Testis (tissue), 2 donors: Measurements from ENCODE around the gene LRRFIP1.

Source experiments
- CTCF ChIP-seq, 3 experiments: fragments of 450-650 bp in 2 of 3; fragments of 200-600 bp in 1 of 3; sonication (generic) in 1 of 3; IDR thresholded peaks; one replicate each; pipeline ENCODE4 v1.5.1; 2016 to 2019; ENCODE audit warnings: antibody characterized with exemption in 3 of 3, mild to moderate bottlenecking in 2 of 3, moderate library complexity in 1 of 3
- POLR2A ChIP-seq: fragments of 450-650 bp; IDR thresholded peaks from one replicate; pipeline ENCODE4 v1.6.1; 2017; ENCODE audit warnings: antibody characterized with exemption, mild to moderate bottlenecking, moderate library complexity

DNA sequence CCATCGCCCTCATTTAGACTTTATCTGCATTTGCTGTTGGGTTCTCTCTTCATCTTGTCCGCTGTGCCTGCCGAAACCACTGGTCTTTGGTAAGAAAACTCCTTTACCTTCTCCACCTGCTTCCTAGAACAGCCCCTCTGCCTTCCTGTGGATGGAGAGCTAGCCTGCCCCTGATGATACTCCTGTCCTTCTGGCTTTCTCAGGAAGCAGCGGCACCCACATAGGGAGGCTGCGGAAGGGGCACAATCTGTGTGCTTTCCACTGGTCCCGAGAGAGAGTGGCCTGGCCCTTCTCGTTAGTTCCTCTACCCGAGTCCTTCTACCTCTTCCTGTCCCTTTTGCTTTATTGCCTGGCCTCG, 90.9 kb downstream of the LRRFIP1 start:
- TF ChIP-seq CTCF (IDR thresholded peaks at IDR 0.05), result no peak
- no peak for TF ChIP-seq POLR2A
